Measurements from ENCODE around the gene KRT39.
"Not testable (repeated sequence)": the region's sequence is repeated elsewhere in the genome, so short reads cannot be mapped to it uniquely, and the experiment has no call there.

KRT39 gene

GRCh38 chr17:41009301-41009760 is 42.6 kb upstream of the KRT39 start:
- DNase-seq (ENCODE audit: low read depth): peak; percentile 27
- TF ChIP-seq CTCF (IDR thresholded peaks at IDR 0.05; ENCODE audit: insufficient read depth, low read depth, low read length, missing control alignments): no peak

GRCh38 chr17:41008811-41009210 is 42.1 kb upstream of the KRT39 start, which contains the start of gene KRTAP3-1:
Gene KRTAP3-1, minus strand, starts transcription at chr17:41009128. Its CDS starts 54 bp downstream, at chr17:41009074.
- no peak within 1 kb of the TSS for H3K4me3 ChIP-seq (ENCODE audit: low read length)
- no peak for DNase-seq (ENCODE audit: low read depth)
- TF ChIP-seq CTCF (IDR thresholded peaks at IDR 0.05; ENCODE audit: insufficient read depth, low read depth, low read length, missing control alignments): no peak

More at GRCh38 chr17:41009301-41009760, 42.6 kb upstream of the KRT39 start:
- H3K4me3 ChIP-seq (ENCODE audit: low read length): no peak overlapping the region

- H3K4me3 ChIP-seq (ENCODE audit: low read length): no peak overlapping the region
- DNase-seq (ENCODE audit: low read depth): no peak
- TF ChIP-seq CTCF (IDR thresholded peaks at IDR 0.05; ENCODE audit: insufficient read depth, low read depth, low read length, missing control alignments): no peak
Measured at GRCh38 chr17:41004397-41004796, 37.6 kb upstream of the KRT39 start.

- TF ChIP-seq CTCF (IDR thresholded peaks at IDR 0.05; ENCODE audit: insufficient read depth, low read depth, low read length, missing control alignments): no peak
- no peak for DNase-seq (ENCODE audit: low read depth)
- no peak overlapping the region for H3K4me3 ChIP-seq (ENCODE audit: low read length)
Measured at GRCh38 chr17:41003926-41004325, 37.2 kb upstream of the KRT39 start.

- H3K4me3 ChIP-seq (ENCODE audit: low read length): no peak overlapping the region
- DNase-seq (ENCODE audit: low read depth): peak; percentile 85
- TF ChIP-seq CTCF (IDR thresholded peaks at IDR 0.05; ENCODE audit: insufficient read depth, low read depth, low read length, missing control alignments): no peak
Measured at GRCh38 chr17:41002814-41003213, 36.1 kb upstream of the KRT39 start.

- no peak for DNase-seq (ENCODE audit: low read depth)
- no peak for TF ChIP-seq CTCF (IDR thresholded peaks at IDR 0.05; ENCODE audit: insufficient read depth, low read depth, low read length, missing control alignments)
- H3K4me3 ChIP-seq (ENCODE audit: low read length): no peak overlapping the region
Measured at GRCh38 chr17:41001795-41002194, 35.0 kb upstream of the KRT39 start.

- H3K4me3 ChIP-seq (ENCODE audit: low read length); DNase-seq (ENCODE audit: low read depth): not testable (repeated sequence)
Measured at GRCh38 chr17:40999563-40999962, 32.8 kb upstream of the KRT39 start, which contains the start of gene KRTAP3-2. Gene KRTAP3-2, minus strand, starts transcription at chr17:40999906. Its CDS starts 53 bp downstream, at chr17:40999853.

All from epithelial cell of esophagus (primary cell).